ENCODE measurements around the gene LCN9. TPM values are rescaled to one million over a fixed set of nuclear protein-coding genes. Genes with fewer than 3 reads are reported as not detected.

LCN9 gene
- total RNA-seq, 3 donors from 2014 or later, result not detected

DNA sequence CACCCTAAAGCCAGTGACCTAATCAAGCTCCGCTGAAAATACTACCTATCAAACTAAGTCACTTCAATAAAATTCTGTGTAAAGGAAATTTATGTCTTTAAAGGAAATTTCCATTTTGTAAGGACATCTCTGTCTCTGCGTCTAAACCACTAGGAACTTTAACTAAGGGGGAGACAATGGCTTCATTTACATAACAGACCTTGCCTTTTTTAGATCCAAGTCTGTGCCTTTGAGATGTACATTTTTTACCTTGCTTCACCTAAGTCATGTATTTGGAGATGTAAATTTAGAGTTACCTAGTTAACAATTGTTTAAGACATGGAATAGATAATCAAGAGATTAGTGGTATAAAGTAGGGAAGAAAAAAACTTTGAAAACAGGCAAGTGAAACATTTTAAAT lies 13.6 kb upstream of the LCN9 start:
- TF ChIP-seq, protein P1, sequence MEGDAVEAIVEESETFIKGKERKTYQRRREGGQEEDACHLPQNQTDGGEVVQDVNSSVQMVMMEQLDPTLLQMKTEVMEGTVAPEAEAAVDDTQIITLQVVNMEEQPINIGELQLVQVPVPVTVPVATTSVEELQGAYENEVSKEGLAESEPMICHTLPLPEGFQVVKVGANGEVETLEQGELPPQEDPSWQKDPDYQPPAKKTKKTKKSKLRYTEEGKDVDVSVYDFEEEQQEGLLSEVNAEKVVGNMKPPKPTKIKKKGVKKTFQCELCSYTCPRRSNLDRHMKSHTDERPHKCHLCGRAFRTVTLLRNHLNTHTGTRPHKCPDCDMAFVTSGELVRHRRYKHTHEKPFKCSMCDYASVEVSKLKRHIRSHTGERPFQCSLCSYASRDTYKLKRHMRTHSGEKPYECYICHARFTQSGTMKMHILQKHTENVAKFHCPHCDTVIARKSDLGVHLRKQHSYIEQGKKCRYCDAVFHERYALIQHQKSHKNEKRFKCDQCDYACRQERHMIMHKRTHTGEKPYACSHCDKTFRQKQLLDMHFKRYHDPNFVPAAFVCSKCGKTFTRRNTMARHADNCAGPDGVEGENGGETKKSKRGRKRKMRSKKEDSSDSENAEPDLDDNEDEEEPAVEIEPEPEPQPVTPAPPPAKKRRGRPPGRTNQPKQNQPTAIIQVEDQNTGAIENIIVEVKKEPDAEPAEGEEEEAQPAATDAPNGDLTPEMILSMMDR (IDR thresholded peaks at IDR 0.05), result no peak
- DNase-seq, result no peak
- ATAC-seq, result no peak
- intact Hi-C loops (cut with DNase I, micrococcal nuclease), result no loop called here
- no peaks in the 10 kb centered on the region for H3K36me3 ChIP-seq (ENCODE audit: low read depth)
- H3K9me3 ChIP-seq, result peaks cover 45% of the 10 kb centered on the region
- no peaks in the 10 kb centered on the region for H3K4me1 ChIP-seq (ENCODE audit: low read depth)
- H3K4me3 ChIP-seq, result no peak overlapping the region

DNA sequence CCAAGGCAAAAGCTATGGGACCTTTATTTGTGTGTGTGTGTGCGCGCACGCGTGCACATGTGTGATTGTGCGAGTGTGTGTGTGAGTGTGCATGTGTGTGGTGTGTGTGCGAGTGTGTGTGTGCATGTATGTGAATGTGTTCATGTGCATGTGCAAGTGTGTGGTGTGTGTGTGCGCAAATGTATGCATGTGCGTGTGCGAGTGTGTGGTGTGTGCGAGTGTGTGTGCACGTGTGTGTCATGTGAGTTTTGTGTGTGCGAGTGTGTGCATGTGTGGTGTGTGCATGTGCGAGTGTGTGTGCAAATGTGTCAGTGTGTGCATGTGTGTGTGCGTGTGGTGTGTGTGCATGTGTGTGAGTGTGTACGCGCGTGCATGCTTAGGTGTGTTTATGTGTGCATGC lies 12.7 kb upstream of the LCN9 start:
- no peak for ATAC-seq
- no peak for DNase-seq
- Histone ChIP-seq H3K9me3 (peaks cover 36% of the 10 kb centered on the region), H3K4me1 (ENCODE audit: low read depth) (no peaks in the 10 kb centered on the region), H3K4me3 (no peak overlapping the region), H3K36me3 (ENCODE audit: low read depth) (no peaks in the 10 kb centered on the region)
- intact Hi-C loops (cut with DNase I, micrococcal nuclease), result no loop called here
- TF ChIP-seq, protein P1 (IDR thresholded peaks at IDR 0.05), result no peak

DNA sequence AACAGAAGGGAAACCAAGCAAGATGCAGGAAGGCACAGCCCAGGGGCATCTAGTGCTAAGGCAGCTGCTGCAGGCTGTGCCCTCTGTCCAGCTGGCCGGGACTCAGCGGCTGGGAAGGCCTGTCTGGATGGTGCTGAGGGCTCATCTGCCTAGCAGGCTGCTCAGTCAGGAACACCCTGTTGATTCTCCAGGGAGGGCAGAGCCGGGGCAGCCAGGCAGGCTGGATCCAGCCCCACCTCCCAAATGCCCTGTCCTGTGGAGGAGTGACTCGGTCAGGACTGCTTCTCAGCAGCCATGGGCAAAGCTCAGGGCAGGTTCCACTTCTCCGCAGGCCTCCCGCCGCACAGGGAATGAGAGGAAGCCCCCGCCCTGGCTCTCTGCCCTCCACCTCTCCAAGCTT lies 7.8 kb upstream of the LCN9 start:
- TF ChIP-seq, protein P1 (IDR thresholded peaks at IDR 0.05), result no peak
- Histone ChIP-seq H3K4me3 (no peak overlapping the region), H3K4me1 (ENCODE audit: low read depth) (no peaks in the 10 kb centered on the region), H3K9me3 (no peaks in the 10 kb centered on the region), H3K36me3 (ENCODE audit: low read depth) (no peaks in the 10 kb centered on the region)
- no peak for ATAC-seq
- intact Hi-C loops (cut with DNase I, micrococcal nuclease), result no loop called here
- no peak for DNase-seq

DNA sequence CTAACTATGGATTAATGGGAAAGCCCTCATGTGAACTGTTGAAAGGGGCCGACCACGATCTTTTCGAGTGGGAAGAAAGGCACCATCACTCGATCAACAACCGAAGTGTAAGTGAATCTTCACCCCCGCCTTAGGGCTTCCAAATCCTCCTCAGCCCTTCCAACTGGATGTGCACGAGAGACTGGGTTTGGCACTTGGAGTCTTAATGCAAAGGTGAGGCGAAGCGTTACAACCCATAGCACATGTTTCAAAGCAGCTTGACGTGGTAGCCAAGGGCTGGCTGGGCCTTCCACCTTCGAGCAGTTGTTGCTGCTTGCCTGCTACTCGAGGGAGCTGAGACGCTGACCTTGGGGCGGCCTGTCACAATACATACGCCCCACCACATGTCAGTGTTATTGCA lies 5.7 kb upstream of the LCN9 start:
- no peaks in the 10 kb centered on the region for H3K9me3 ChIP-seq
- no peak for DNase-seq
- no peak overlapping the region for H3K4me3 ChIP-seq
- H3K4me1 ChIP-seq (ENCODE audit: low read depth), result no peaks in the 10 kb centered on the region
- intact Hi-C loops (cut with DNase I, micrococcal nuclease), result no loop called here
- no peaks in the 10 kb centered on the region for H3K36me3 ChIP-seq (ENCODE audit: low read depth)
- no peak for ATAC-seq
- TF ChIP-seq, protein P1 (IDR thresholded peaks at IDR 0.05), result no peak

DNA sequence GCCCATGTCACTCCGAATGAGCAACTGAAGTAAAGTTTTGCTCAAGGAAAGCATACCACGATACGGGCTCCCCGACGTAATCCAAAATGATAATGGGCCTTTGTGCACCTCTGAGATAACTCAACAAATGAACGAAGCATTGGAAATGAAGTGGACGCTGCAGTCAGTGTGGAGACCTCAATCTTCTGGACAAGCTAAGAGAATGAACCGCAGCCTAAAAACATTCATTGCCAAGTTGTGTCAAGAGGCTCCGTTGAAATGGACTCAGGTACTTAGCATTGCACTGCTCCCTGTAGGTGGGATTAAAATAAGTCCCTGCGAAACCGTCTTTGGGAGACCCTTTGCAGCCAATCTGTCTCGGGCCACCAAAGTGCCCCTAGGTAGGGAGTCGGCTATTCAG lies 3.9 kb upstream of the LCN9 start:
- ATAC-seq (no peak), DNase-seq (no peak)
- H3K4me3 ChIP-seq, result no peak overlapping the region
- H3K4me1 ChIP-seq (ENCODE audit: low read depth), result no peaks in the 10 kb centered on the region
- TF ChIP-seq, protein P1 (IDR thresholded peaks at IDR 0.05), result no peak
- no peaks in the 10 kb centered on the region for H3K36me3 ChIP-seq (ENCODE audit: low read depth)
- H3K9me3 ChIP-seq, result no peaks in the 10 kb centered on the region
- intact Hi-C loops (cut with DNase I, micrococcal nuclease), result no loop called here

DNA sequence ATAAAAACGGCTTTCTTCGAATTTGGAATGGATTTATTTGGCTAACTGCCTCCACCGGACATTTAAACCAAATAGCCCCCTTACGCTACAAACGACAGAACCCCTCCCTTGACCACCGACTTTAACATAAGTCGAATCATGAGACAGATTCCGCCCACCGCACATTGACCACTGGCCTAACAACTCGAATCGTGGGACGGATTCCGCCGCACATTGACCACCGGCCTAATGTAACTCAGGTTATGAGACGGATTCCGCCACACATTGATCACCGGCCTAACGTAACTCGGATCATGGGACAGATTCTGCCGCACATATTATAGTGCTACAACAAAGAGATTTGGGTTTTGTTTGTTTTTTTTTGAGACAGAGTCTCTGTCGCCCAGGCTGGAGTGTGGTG lies 2.7 kb upstream of the LCN9 start:
- intact Hi-C loops (cut with DNase I, micrococcal nuclease), result no loop called here
- Histone ChIP-seq H3K36me3 (ENCODE audit: low read depth) (no peaks in the 10 kb centered on the region), H3K4me1 (ENCODE audit: low read depth) (no peaks in the 10 kb centered on the region), H3K9me3 (no peaks in the 10 kb centered on the region), H3K4me3 (no peak overlapping the region)
- TF ChIP-seq, protein P1 (IDR thresholded peaks at IDR 0.05), result no peak
- DNase-seq, result no peak
- no peak for ATAC-seq
